Embryonic facial prominence (tissue), 1 donor: ENCODE data around the gene ARHGAP11A.

ENCODE experiments used
- DNase-seq: peaks from one replicate; pipeline ENCODE4 v3.0.0-alpha.2; 2016; ENCODE audit errors: extremely low spot score

The ARHGAP11A gene

DNA sequence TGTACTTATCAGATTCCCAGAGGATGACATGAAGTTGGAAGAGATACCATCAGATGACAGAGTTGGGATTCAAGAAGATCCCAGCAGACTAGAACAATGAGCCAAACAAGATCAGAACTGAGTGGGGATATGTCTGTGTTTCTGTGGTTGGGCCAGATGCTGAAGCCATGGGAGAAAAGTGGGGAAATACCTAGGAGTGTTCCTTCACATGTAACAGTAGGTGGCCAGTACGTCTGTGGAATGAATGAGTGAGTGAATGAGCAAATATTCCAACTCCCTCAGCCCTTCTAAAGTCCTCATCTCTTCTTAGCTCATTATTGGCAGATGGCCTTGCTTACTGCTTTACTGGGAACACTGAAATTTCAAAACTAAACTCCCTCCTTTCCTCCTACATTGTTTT lies 70.3 kb downstream of the ARHGAP11A start:
- no peak for DNase-seq

DNA sequence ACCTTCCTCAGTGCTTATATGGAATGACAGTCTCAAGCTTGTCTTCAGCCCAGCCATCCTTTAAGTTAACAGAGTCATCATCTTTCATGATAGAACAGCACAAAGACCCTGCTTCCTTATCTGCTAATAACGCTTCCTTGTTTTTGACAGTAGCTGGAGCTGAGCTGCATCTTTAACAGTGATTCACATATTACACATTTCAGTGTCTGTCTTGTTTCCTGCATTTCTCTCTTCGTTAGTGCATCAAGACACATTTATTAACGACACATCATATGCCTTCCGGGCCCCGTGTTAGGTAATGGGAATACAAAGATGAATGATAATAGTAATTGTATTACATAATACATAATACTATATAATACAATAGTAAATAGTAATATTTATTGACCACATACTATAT lies 72.3 kb downstream of the ARHGAP11A start:
- DNase-seq, result no peak

DNA sequence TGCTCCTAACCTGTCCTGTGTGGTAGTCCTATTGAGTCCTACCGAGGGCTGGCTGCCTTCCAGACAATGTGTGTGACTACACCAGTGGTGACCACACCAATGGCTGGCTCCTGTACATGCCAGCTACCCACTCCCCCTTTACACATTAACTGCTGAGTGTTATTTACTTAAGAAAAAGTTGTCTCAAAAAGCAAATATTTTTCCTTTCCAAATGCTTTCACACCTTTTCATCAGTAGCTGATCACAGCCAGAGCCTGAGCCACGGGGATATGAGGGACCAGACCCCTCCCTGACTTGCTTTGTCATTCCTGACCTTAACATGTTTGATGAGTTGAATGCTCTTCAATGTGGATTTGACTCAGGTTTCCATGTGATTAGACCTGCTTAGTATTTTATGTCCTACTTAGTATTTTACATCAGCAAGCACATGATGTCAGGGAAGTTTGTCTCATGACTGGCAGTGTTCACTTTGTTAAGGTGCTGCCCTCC lies 72.9 kb downstream of the ARHGAP11A start:
- DNase-seq, result no peak
